ENCODE data around the gene LCP2.
"Not testable (repeated sequence)": the region's sequence is repeated elsewhere in the genome, so short reads cannot be mapped to it uniquely, and the experiment has no call there.

LCP2 gene

GRCh38 chr5:170245436-170245835 lies 52.1 kb downstream of the LCP2 start:
- not testable (repeated sequence) for DNase-seq

- no peak for DNase-seq
Measured at GRCh38 chr5:170238456-170239196, 59.0 kb downstream of the LCP2 start.

GRCh38 chr5:170235876-170236864 lies 61.4 kb downstream of the LCP2 start:
- DNase-seq, result no peak

- DNase-seq, result no peak
Measured at GRCh38 chr5:170233358-170233892, 64.2 kb downstream of the LCP2 start.

- DNase-seq, result no peak
Measured at GRCh38 chr5:170232786-170233185, 64.8 kb downstream of the LCP2 start, which contains the start of gene C5orf58. TSS of gene C5orf58 (plus strand) at chr5:170232985. CDS start at chr5:170234977, 1,992 bp downstream.

GRCh38 chr5:170228762-170229435 lies 68.7 kb downstream of the LCP2 start:
- DNase-seq, result no peak

- no peak for DNase-seq
Measured at GRCh38 chr5:170226661-170227060, 70.9 kb downstream of the LCP2 start.

GRCh38 chr5:170226129-170226615 lies 71.4 kb downstream of the LCP2 start:
- no peak for DNase-seq

- DNase-seq, result peak; percentile 77
Measured at GRCh38 chr5:170225326-170226128, 72.0 kb downstream of the LCP2 start.

GRCh38 chr5:170223906-170224305 lies 73.7 kb downstream of the LCP2 start:
- no peak for DNase-seq

- no peak for DNase-seq
Measured at GRCh38 chr5:170223360-170223759, 74.2 kb downstream of the LCP2 start.

GRCh38 chr5:170221327-170221741 lies 76.2 kb downstream of the LCP2 start:
- DNase-seq, result no peak

GRCh38 chr5:170220191-170220590 lies 77.4 kb downstream of the LCP2 start:
- DNase-seq, result no peak

- no peak for DNase-seq
Measured at GRCh38 chr5:170219615-170220014, 78.0 kb downstream of the LCP2 start.

- DNase-seq, result no peak
Measured at GRCh38 chr5:170218726-170219125, 78.9 kb downstream of the LCP2 start.

- no peak for DNase-seq
Measured at GRCh38 chr5:170217831-170218230, 79.7 kb downstream of the LCP2 start.

- peak; percentile 11 for DNase-seq
Measured at GRCh38 chr5:170216257-170216864, 81.2 kb downstream of the LCP2 start.

GRCh38 chr5:170211575-170212334 lies 85.8 kb downstream of the LCP2 start:
- DNase-seq, result no peak

- DNase-seq, result no peak
Measured at GRCh38 chr5:170206958-170207357, 90.6 kb downstream of the LCP2 start.

- no peak for DNase-seq
Measured at GRCh38 chr5:170206216-170206615, 91.4 kb downstream of the LCP2 start.

GRCh38 chr5:170204202-170204601 lies 93.4 kb downstream of the LCP2 start:
- DNase-seq, result no peak

Measured in activated CD4-positive, alpha-beta T cell treated with anti-CD3 and anti-CD28 coated beads, Interleukin-10, Interleukin-2, amounts not matched to agents 100 ng/mL and 50 ng/mL, durations not matched to agents 16 hours and 8 hours (primary cell).